Endodermal cell (in vitro differentiated cells): Measurements from ENCODE around the gene CCDC152. TPM values are rescaled to one million over a fixed set of nuclear protein-coding genes. Genes with fewer than 3 reads are reported as not detected.

Experiments
- DNase-seq: peaks from one replicate; pipeline ENCODE4 v3.0.0-alpha.2; 2017
- H3K27ac ChIP-seq: 2 replicates; pipeline ENCODE4 v1.5.1; 2013; ENCODE audit warnings: mild to moderate bottlenecking, low read depth, low read length, moderate library complexity
- H3K27me3 ChIP-seq: 2 replicates; pipeline ENCODE4 v1.6.1; 2013; ENCODE audit warnings: mild to moderate bottlenecking, low read length, moderate library complexity; ENCODE audit not compliant: insufficient read depth, control insufficient read depth, poor library complexity, severe bottlenecking
- H3K36me3 ChIP-seq: 2 replicates; pipeline ENCODE4 v1.7.0; 2013; ENCODE audit warnings: mild to moderate bottlenecking, low read length, moderate library complexity; ENCODE audit not compliant: control insufficient read depth, insufficient read depth
- H3K4me1 ChIP-seq: one replicate; pipeline ENCODE4 v1.7.0; 2013; ENCODE audit warnings: low read length; ENCODE audit not compliant: control insufficient read depth, insufficient read depth
- H3K4me3 ChIP-seq: 2 replicates; pipeline ENCODE4 v1.5.1; 2013; ENCODE audit warnings: mild to moderate bottlenecking, low read length, moderate library complexity
- H3K9ac ChIP-seq: 2 replicates; pipeline ENCODE4 v1.6.1; 2013; ENCODE audit warnings: mild to moderate bottlenecking, low read length, moderate library complexity; ENCODE audit not compliant: poor library complexity, severe bottlenecking; ENCODE audit errors: extremely low read depth
- H3K9me3 ChIP-seq: 2 replicates; pipeline ENCODE4 v1.6.1; 2013; ENCODE audit warnings: mild to moderate bottlenecking, low read length, moderate library complexity; ENCODE audit not compliant: control insufficient read depth
- H3K27ac Mint-ChIP-seq: 2 replicates; pipeline ENCODE4 v1.8.0; 2020; ENCODE audit warnings: mixed read lengths
- H3K27me3 Mint-ChIP-seq: 2 replicates; pipeline ENCODE4 v1.8.0; 2021; ENCODE audit warnings: mild to moderate bottlenecking, mixed read lengths; ENCODE audit not compliant: insufficient read depth
- H3K36me3 Mint-ChIP-seq: 2 replicates; pipeline ENCODE4 v1.8.0; 2020; ENCODE audit warnings: low read depth, mixed read lengths
- H3K4me1 Mint-ChIP-seq: 2 replicates; pipeline ENCODE4 v1.8.0; 2020; ENCODE audit warnings: mixed read lengths
- H3K4me3 Mint-ChIP-seq: 2 replicates; pipeline ENCODE4 v1.8.0; 2020; ENCODE audit warnings: mild to moderate bottlenecking, moderate library complexity, mixed read lengths
- H3K9me3 Mint-ChIP-seq: 2 replicates; pipeline ENCODE4 v1.8.0; 2020; ENCODE audit warnings: mild to moderate bottlenecking, mixed read lengths
- CTCF ChIP-seq: fragments of 200-600 bp; sonication (generic); conservative IDR thresholded peaks from 2 replicates; pipeline ENCODE4 v1.5.0; 2021; ENCODE audit warnings: antibody characterized with exemption, mild to moderate bottlenecking
- WGBS, 2 experiments: methylation state at CpG; one replicate each; pipeline versions ENCODE4 v1.1.5 to v1.1.7; 2013; ENCODE audit warnings: missing lambda C conversion rate in 2 of 2, mixed read lengths in 1 of 2; ENCODE audit not compliant: insufficient coverage in 1 of 2, insufficient read length in 1 of 2; 5-methylcytosine and 5-hydroxymethylcytosine counted together
- total RNA-seq, 2 donors: library from RNA; stranded (reverse); fragmentation: NEBNext Ultra II Directional in 1 of 2; extraction: Animal tissue kit (Norgen Biotek cat#: 25700) in 1 of 2; gene quantifications; 2 replicates in 1 of 2; 3 replicates in 1 of 2; pipeline ENCODE4 v1.2.1, GENCODE V29; 2021

The CCDC152 gene
- total RNA-seq, 2 donors from 2014 or later = 4.7 to 13.9 TPM

DNA sequence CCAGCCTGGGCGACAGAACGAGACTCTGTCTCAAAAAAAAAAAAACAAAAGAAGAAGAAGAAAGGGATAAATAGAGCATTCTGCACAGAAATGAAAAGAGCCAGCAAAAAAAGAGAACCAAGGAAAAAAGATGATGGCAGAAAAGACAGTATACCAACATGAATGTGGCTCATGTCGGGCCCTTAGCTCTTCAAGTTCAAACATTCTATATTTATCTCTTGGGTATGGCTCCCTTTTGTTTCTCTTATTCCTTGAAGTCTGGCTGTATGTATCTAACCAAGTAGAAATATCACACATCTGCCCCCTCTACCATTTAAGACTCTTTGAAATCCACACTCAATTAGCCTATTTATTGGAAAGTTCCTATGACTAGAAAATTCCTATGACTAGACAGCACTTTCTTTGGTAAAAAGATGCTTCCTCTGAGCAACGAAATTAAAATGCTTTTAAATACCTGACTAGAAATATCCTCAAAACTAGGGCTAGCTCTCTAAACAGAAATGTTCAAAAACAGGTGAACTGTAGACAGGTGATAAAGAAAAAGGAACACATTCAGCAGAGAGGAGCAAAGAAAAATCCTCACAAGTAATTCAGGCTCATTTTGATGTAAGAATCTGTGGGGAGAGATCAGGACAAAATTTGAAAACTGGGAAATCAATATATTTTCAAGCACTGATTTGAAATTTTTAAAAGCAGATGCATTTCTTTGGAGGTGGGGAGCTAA, 52.4 kb downstream of the CCDC152 start:
- peak overlapping the region; percentile 53 for H3K4me3 ChIP-seq

DNA sequence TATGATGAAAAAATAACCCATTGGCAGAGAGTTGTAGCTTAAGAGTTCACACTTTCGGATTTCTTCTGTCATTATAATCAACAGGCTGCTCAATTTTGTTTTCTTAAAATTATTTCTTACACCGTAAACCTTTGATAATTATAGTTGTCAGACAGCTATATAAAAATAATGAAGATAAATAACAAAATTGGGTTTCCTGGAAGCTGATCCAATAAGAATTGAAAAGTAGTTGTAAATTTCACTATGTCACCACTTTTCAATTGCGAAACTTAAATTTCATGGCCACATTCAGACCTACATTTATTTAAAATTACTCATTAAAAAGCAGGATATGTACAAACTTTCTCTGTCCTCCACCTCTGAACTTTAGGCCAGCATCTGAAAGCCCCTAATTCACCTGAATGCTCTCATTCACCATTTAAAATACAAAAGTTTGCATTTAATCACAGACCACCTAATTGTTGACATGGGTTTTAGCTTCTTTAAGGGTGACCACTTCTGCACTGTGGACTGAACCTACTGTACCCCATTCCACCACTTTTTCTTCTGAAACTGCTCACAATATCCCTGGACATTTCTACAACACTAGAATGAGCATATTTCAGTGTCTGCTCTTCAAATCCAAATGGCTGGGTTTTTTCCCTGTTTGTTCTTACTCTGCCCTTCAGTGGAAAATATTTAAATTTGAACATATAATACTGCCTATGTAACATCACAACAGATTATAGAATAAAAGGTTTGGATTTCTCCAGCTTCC, 54.4 kb downstream of the CCDC152 start:
- H3K4me3 ChIP-seq = peak overlapping the region; percentile 82
- peaks cover 13% of the 10 kb centered on the region for H3K4me1 ChIP-seq
- H3K9ac ChIP-seq = peak overlapping the region; percentile 46
- H3K9me3 ChIP-seq = no peaks in the 10 kb centered on the region
- Mint-ChIP-seq H3K27ac (peak overlapping the region; percentile 88), H3K4me3 (peak overlapping the region; percentile 67), H3K36me3 (peaks cover 25% of the 10 kb centered on the region), H3K9me3 (no peaks in the 10 kb centered on the region), H3K27me3 (no peaks in the 10 kb centered on the region), H3K4me1 (peaks cover 47% of the 10 kb centered on the region)
- TF ChIP-seq CTCF = no peak
- peaks cover 7% of the 10 kb centered on the region for H3K36me3 ChIP-seq
- WGBS, 2 experiments = 95 to 100% methylated on average over 1 to 3 of the region's 3 CpGs
- no peaks in the 10 kb centered on the region for H3K27me3 ChIP-seq
- H3K27ac ChIP-seq = no peak overlapping the region
- DNase-seq = no peak

More for the DNA sequence above, 52.4 kb downstream of the CCDC152 start:
- Histone ChIP-seq H3K36me3 (peaks cover 14% of the 10 kb centered on the region), H3K4me1 (peaks cover 13% of the 10 kb centered on the region), H3K9me3 (no peaks in the 10 kb centered on the region), H3K27me3 (no peaks in the 10 kb centered on the region), H3K9ac (no peak overlapping the region), H3K27ac (no peak overlapping the region)
- H3K9me3 Mint-ChIP-seq = no peaks in the 10 kb centered on the region
- peak overlapping the region; percentile 67 for H3K4me3 Mint-ChIP-seq
- no peak for DNase-seq
- no peak for TF ChIP-seq CTCF
- peaks cover 38% of the 10 kb centered on the region for H3K36me3 Mint-ChIP-seq
- no peak overlapping the region for H3K27ac Mint-ChIP-seq
- H3K27me3 Mint-ChIP-seq = no peaks in the 10 kb centered on the region
- WGBS, 2 experiments = 88% methylated on average over 4 of the region's 4 CpGs; no CpG with 5 or more reads in 1 of the 2 experiments
- peaks cover 38% of the 10 kb centered on the region for H3K4me1 Mint-ChIP-seq

DNA sequence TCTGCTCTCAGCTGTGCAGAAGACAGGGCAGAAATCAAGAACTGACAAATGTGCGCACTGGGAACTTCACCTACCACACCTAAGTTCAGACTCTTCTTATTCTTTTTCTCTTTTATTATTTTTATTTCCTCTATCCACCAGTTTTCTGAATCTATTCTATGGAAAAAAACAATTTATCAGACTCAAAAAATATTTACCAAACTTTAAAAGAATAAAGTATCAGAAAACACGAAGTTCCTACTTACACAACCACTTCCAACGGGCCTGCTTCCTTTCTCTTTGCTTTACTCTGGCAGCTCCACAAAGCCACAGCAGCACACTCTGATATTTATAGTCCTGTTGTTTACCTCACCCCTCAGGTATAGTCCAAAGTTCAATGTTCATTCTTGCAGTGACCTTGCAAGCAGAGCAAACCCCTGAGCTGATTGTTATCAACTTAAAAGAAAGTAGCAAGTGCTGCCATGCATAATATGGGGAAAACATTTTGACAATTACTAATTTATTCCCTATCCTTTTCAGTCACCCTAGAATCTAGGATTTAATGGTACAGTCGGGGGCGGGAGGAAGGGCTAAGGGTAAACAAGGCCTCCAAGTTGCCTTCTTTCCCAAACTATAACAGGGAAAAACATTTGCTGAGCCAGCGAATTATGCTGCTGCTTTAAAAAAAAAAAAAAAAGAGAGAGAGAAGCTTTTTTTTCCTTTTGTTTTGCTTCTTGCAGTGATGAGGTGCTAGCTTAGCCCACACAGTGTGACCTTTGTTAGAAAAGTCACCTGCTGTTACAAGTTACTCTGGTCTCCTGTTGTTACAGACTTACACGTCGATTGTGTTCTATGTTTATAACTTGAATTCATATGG, 55.2 kb downstream of the CCDC152 start, which contains the start of gene SELENOP:
TSS of gene SELENOP (minus strand) at position 302 of the 856 bp plus-strand sequence. CDS start 3,539 bp downstream, outside the sequence.
- Histone ChIP-seq H3K4me1 (peaks cover 13% of the 10 kb centered on the region), H3K9ac (peak within 1 kb of the TSS; percentile 46), H3K27ac (peak within 1 kb of the TSS; percentile 50), H3K36me3 (no peaks in the 10 kb centered on the region), H3K27me3 (no peaks in the 10 kb centered on the region), H3K4me3 (peak within 1 kb of the TSS; percentile 82), H3K9me3 (no peaks in the 10 kb centered on the region)
- no peak for TF ChIP-seq CTCF
- DNase-seq = peak; percentile 77
- Mint-ChIP-seq H3K27ac (peak within 1 kb of the TSS; percentile 88), H3K4me3 (peak within 1 kb of the TSS; percentile 67), H3K36me3 (peaks cover 17% of the 10 kb centered on the region), H3K9me3 (no peaks in the 10 kb centered on the region), H3K27me3 (no peaks in the 10 kb centered on the region), H3K4me1 (peaks cover 50% of the 10 kb centered on the region)
- WGBS, 2 experiments = 20 to 30% methylated on average over 5 to 8 of the region's 8 CpGs
